ENCODE measurements around the gene PIP4K2A. TPM values are rescaled to one million over a fixed set of nuclear protein-coding genes. Genes with fewer than 3 reads are reported as not detected.
"Not testable (repeated sequence)": the region's sequence is repeated elsewhere in the genome, so short reads cannot be mapped to it uniquely, and the experiment has no call there.

Gene PIP4K2A
- total RNA-seq, 1 experiment from 2014 or later = 24.2 TPM

DNA sequence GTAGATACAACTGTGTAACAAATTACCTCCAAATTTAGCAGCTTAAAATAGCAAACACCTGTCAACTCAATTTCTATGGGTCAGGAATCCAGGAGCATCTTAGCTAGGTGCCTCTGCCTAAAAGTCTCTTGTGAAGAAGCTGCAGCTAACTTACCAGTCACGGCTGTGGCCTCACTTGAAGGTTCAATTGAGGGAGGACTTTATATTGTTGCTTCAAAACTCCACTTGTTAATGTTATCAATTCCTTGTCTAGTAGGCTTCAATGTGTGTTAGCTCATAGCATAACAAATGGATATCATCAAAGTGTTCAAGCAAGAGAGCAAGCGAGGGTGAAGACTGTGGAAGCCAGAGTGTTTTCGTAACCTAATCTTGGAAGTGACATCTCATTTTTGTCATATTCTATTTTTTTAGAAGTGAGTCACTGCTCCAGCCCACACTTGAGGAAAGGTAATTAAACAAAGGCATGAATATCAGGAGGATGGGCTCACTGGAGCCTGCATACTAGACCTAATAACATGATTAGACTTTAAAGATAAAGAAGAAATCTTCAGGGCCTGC is 196.1 kb downstream of the PIP4K2A start:
- BruUV-seq (replicated peaks) = no TSS peak
- Mint-ChIP-seq H3K27me3 (ENCODE audit: unreplicated experiment) (peaks cover 22% of the 10 kb centered on the region), H3K9me3 (ENCODE audit: low read depth, unreplicated experiment) (peaks cover under 1% of the 10 kb centered on the region), H3K4me1 (ENCODE audit: low read depth, unreplicated experiment) (no peaks in the 10 kb centered on the region), H3K36me3 (ENCODE audit: insufficient read depth, unreplicated experiment) (no peaks in the 10 kb centered on the region), H3K4me3 (ENCODE audit: low read depth, unreplicated experiment) (no peak overlapping the region), H3K27ac (ENCODE audit: unreplicated experiment) (no peak overlapping the region)
- CTCF ChIA-PET = interaction anchor here (0.6 kb wide), 1 partner anchor 56 kb away, joined by 3 read pairs; no protein-coding TSS in a partner anchor
- intact Hi-C loops (cut with micrococcal nuclease; ENCODE audit: unreplicated experiment) = no loop called here
- TF ChIP-seq, protein P1, sequence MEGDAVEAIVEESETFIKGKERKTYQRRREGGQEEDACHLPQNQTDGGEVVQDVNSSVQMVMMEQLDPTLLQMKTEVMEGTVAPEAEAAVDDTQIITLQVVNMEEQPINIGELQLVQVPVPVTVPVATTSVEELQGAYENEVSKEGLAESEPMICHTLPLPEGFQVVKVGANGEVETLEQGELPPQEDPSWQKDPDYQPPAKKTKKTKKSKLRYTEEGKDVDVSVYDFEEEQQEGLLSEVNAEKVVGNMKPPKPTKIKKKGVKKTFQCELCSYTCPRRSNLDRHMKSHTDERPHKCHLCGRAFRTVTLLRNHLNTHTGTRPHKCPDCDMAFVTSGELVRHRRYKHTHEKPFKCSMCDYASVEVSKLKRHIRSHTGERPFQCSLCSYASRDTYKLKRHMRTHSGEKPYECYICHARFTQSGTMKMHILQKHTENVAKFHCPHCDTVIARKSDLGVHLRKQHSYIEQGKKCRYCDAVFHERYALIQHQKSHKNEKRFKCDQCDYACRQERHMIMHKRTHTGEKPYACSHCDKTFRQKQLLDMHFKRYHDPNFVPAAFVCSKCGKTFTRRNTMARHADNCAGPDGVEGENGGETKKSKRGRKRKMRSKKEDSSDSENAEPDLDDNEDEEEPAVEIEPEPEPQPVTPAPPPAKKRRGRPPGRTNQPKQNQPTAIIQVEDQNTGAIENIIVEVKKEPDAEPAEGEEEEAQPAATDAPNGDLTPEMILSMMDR (IDR thresholded peaks at IDR 0.05; ENCODE audit: unreplicated experiment) = no peak
- DNase-seq = no peak

DNA sequence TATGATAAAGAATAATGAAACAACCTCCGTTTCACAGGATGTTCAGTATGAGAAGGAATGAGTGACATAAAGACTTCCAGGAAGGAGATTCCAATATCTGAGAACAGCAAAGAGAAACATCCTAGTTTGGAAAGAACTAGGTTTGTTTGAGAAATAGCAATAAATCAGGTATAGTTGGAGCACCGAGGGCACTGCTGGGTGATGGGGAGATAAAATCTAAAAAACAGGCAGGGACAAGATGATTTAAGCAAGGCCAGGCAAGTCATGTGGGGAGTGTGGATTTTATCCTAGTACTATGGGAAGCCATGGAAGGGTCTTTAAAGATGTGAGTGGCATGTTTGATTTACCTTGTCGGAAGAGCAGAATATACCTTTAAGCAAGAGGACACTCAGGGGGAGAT is 199.4 kb downstream of the PIP4K2A start:
- peaks cover 13% of the 10 kb centered on the region for H3K27me3 Mint-ChIP-seq (ENCODE audit: unreplicated experiment)
- TF ChIP-seq, protein P1 (IDR thresholded peaks at IDR 0.05; ENCODE audit: unreplicated experiment) = no peak
- H3K36me3 Mint-ChIP-seq (ENCODE audit: insufficient read depth, unreplicated experiment) = no peaks in the 10 kb centered on the region
- H3K4me3 Mint-ChIP-seq (ENCODE audit: low read depth, unreplicated experiment) = no peak overlapping the region
- no TSS peak for BruUV-seq (replicated peaks)
- H3K9me3 Mint-ChIP-seq (ENCODE audit: low read depth, unreplicated experiment) = peaks cover 2% of the 10 kb centered on the region
- H3K4me1 Mint-ChIP-seq (ENCODE audit: low read depth, unreplicated experiment) = no peaks in the 10 kb centered on the region
- no peak for DNase-seq
- CTCF ChIA-PET = no interaction called here
- H3K27ac Mint-ChIP-seq (ENCODE audit: unreplicated experiment) = no peak overlapping the region
- intact Hi-C loops (cut with micrococcal nuclease; ENCODE audit: unreplicated experiment) = no loop called here

DNA sequence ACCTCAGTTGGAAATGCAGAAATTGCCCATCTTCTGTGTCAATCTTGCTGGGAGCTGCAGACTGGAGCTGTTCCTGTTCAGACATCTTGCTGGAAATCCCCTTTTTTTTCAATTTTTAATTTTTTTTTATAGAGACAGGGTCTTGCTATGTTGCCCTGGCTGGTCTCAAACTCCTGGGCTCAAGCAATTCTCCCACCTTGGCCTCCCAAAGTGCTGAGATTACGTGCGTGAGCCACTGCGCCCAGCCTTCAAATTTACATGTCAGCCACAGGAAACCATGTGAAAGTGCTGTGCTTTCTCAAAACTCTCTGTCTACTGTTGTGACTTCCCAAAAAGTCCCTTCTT is 200.0 kb downstream of the PIP4K2A start:
- CTCF ChIA-PET = interaction anchor here (1.0 kb wide), 1 partner anchor 32 kb away, joined by 3 read pairs; no protein-coding TSS in a partner anchor
- peak overlapping the region; percentile 33 for H3K4me3 Mint-ChIP-seq (ENCODE audit: low read depth, unreplicated experiment)
- H3K27me3 Mint-ChIP-seq (ENCODE audit: unreplicated experiment); H3K36me3 Mint-ChIP-seq (ENCODE audit: insufficient read depth, unreplicated experiment); BruUV-seq (replicated peaks); intact Hi-C loops (cut with micrococcal nuclease; ENCODE audit: unreplicated experiment); H3K9me3 Mint-ChIP-seq (ENCODE audit: low read depth, unreplicated experiment); H3K4me1 Mint-ChIP-seq (ENCODE audit: low read depth, unreplicated experiment); DNase-seq; H3K27ac Mint-ChIP-seq (ENCODE audit: unreplicated experiment): not testable (repeated sequence)

DNA sequence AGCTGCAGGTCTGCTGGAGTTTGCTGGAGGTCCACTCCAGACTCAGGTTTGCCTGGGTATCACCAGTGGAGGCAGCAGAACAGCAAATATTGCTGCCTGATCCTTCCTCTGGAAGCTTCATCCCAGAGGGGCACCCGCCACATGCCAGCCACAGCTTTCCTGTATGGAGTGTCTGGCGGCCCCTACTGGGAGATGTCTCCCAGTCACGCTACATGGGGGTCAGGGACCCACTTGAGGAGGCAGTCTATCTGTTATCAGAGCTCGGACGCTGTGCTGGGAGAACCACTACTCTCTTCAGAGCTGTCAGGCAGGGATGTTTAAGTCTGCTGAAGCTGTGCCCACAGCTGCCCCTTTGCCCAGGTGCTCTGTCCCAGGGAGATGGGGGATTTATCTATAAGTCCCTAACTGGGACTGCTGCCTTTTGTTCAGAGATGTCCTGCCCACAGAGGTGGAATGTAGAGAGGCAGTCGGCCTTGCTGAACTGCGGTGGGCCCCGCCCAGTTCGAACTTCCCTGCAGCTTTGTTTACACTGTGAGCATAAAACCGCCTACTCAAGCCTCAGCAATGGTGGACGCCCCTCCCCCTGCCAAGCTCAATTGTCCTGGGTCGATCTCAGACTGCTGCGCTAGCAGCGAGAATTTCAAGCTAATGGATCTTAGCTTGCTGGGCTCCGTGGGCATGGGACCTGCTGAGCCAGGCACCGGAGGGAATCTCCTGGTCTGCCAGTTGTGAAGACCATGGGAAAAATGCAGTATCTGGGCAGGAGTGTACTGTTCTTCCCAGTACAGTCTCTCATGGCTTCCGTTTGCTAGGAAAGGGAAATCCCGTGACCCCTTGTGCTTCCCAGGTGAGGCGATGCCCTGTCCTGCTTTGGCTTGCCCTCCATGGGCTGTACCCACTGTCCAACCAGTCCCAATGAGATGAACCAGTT is 200.6 kb downstream of the PIP4K2A start:
- H3K9me3 Mint-ChIP-seq (ENCODE audit: low read depth, unreplicated experiment); H3K27me3 Mint-ChIP-seq (ENCODE audit: unreplicated experiment); H3K27ac Mint-ChIP-seq (ENCODE audit: unreplicated experiment); H3K4me1 Mint-ChIP-seq (ENCODE audit: low read depth, unreplicated experiment); H3K36me3 Mint-ChIP-seq (ENCODE audit: insufficient read depth, unreplicated experiment); intact Hi-C loops (cut with micrococcal nuclease; ENCODE audit: unreplicated experiment); BruUV-seq (replicated peaks): not testable (repeated sequence)
- DNase-seq = peak; percentile 77
- H3K4me3 Mint-ChIP-seq (ENCODE audit: low read depth, unreplicated experiment) = peak overlapping the region; percentile 33
- CTCF ChIA-PET = interaction anchor here (1.0 kb wide), 1 partner anchor 31 kb away, joined by 3 read pairs; no protein-coding TSS in a partner anchor

DNA sequence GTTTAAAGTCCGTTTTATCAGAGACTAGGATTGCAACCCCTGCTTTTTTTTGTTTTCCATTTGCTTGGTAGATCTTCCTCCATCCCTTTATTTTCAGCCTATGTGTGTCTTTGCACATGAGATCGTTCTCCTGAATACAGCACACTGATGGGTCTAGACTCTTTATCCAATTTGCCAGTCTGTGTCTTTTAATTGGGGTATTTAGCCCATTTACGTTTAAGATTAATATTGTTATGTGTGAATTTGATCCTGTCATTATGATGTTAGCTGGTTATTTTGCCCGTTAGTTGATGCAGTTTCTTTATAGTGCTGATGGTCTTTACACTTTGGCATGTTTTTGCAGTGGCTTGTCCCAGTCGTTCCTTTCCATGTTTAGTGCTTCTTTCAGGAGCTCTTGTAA is 202.4 kb downstream of the PIP4K2A start:
- H3K27ac Mint-ChIP-seq (ENCODE audit: unreplicated experiment); H3K36me3 Mint-ChIP-seq (ENCODE audit: insufficient read depth, unreplicated experiment); intact Hi-C loops (cut with micrococcal nuclease; ENCODE audit: unreplicated experiment); CTCF ChIA-PET; H3K4me1 Mint-ChIP-seq (ENCODE audit: low read depth, unreplicated experiment); DNase-seq; H3K9me3 Mint-ChIP-seq (ENCODE audit: low read depth, unreplicated experiment); H3K27me3 Mint-ChIP-seq (ENCODE audit: unreplicated experiment); H3K4me3 Mint-ChIP-seq (ENCODE audit: low read depth, unreplicated experiment); BruUV-seq (replicated peaks): not testable (repeated sequence)

DNA sequence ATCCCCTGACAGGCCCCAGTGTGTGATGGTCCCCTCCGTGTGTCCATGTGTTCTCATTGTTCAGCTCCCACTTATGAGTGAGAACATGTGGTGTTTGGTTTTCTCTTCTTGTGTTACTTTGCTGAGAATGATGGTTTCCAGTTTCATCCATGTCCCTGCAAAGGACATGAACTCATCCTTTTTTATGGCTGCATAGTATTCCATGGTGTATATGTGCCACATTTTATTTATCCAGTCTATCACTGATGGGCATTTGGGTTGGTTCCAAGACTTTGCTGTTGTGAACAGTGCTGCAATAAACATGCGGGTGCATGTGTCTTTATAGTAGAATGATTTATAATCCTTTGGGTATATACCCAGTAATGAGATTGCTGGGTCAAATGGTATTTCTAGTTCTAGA is 206.2 kb downstream of the PIP4K2A start:
- intact Hi-C loops (cut with micrococcal nuclease; ENCODE audit: unreplicated experiment); H3K9me3 Mint-ChIP-seq (ENCODE audit: low read depth, unreplicated experiment); H3K36me3 Mint-ChIP-seq (ENCODE audit: insufficient read depth, unreplicated experiment): not testable (repeated sequence)

More for the DNA sequence above, 206.2 kb downstream of the PIP4K2A start:
- H3K27me3 Mint-ChIP-seq (ENCODE audit: unreplicated experiment) = peaks cover 13% of the 10 kb centered on the region
- H3K4me3 Mint-ChIP-seq (ENCODE audit: low read depth, unreplicated experiment); H3K4me1 Mint-ChIP-seq (ENCODE audit: low read depth, unreplicated experiment); BruUV-seq (replicated peaks); H3K27ac Mint-ChIP-seq (ENCODE audit: unreplicated experiment); DNase-seq; CTCF ChIA-PET: not testable (repeated sequence)

All from Calu3 (cell line).